Uterus (tissue), 4 donors: ENCODE measurements around the gene UNC119. TPM values are rescaled to one million over a fixed set of nuclear protein-coding genes. Genes with fewer than 3 reads are reported as not detected.
"Not testable (repeated sequence)": the region's sequence is repeated elsewhere in the genome, so short reads cannot be mapped to it uniquely, and the experiment has no call there.

Experiments used
- DNase-seq, 2 donors: peaks; one replicate each; pipeline ENCODE4 v3.0.0-alpha.2; 2019 to 2020
- H3K27ac ChIP-seq, 2 donors: fragments of 200-600 bp; sonication (generic); 1 replicate in 1 of 2; 2 replicates in 1 of 2; pipeline ENCODE4 v1.5.1; 2016 to 2018
- H3K27me3 ChIP-seq, 2 donors: fragments of 200-600 bp; sonication (generic); one replicate each; pipeline ENCODE4 v1.5.1; 2018 to 2019; ENCODE audit warnings: control low read depth in 1 of 2
- H3K36me3 ChIP-seq, 2 donors: fragments of 200-600 bp; sonication (generic); one replicate each; pipeline ENCODE4 v1.5.1; 2019; ENCODE audit warnings: control low read depth in 1 of 2
- H3K4me1 ChIP-seq, 2 donors: fragments of 200-600 bp; sonication (generic); one replicate each; pipeline ENCODE4 v1.5.1; 2018 to 2019; ENCODE audit warnings: control low read depth in 1 of 2
- H3K4me3 ChIP-seq, 2 donors: fragments of 200-600 bp; sonication (generic); 1 replicate in 1 of 2; 2 replicates in 1 of 2; pipeline ENCODE4 v1.5.1; 2018 to 2019; ENCODE audit warnings: mild to moderate bottlenecking in 1 of 2
- H3K9me3 ChIP-seq, 2 donors: fragments of 200-600 bp; sonication (generic); one replicate each; pipeline ENCODE4 v1.5.1; 2019; ENCODE audit warnings: control low read depth in 1 of 2
- CTCF ChIP-seq, 4 experiments: fragments of 200-600 bp in 2 of 4; fragments of 450-650 bp in 2 of 4; sonication (generic) in 2 of 4; IDR thresholded peaks; one replicate each; pipeline ENCODE4 v1.5.1; 2016 to 2019; ENCODE audit warnings: antibody characterized with exemption in 4 of 4, mild to moderate bottlenecking in 2 of 4, moderate library complexity in 1 of 4
- POLR2A ChIP-seq, 2 donors: fragments of 450-650 bp; IDR thresholded peaks; one replicate each; pipeline ENCODE4 v1.6.1; 2016; ENCODE audit warnings: antibody characterized with exemption in 2 of 2, mild to moderate bottlenecking in 1 of 2, moderate library complexity in 1 of 2
- intact Hi-C: fragments of 100-400 bp; cut with DNase I; formaldehyde crosslinking; loops from one replicate; pipeline ENCODE4 v1.15.1; 2023; ENCODE audit warnings: low total_unique reads
- total RNA-seq, 4 donors: library from RNA; depleted of rRNA in 3 of 4; stranded (reverse); fragments of >200 nt in 3 of 4; gene quantifications; one replicate each; pipeline versions ENCODE4 v1.1.0 to v1.2.4, GENCODE V29; 2014 to 2023
- donor health status: DM: yes; HTN: yes; CAD: no.

The UNC119 gene
- total RNA-seq, 4 donors from 2014 or later, result 4.1 to 28.5 (median 21.6) TPM

- Histone ChIP-seq H3K27ac (no peak overlapping the region), H3K27me3 (no peaks in the 10 kb centered on the region), H3K36me3 (no peaks in the 10 kb centered on the region), H3K9me3 (no peaks in the 10 kb centered on the region), H3K4me3 (no peak overlapping the region), H3K4me1 (peaks cover 0 to 4% of the 10 kb centered on the region in 2 donors)
- TF ChIP-seq CTCF (IDR thresholded peaks at IDR 0.05) (no peak), POLR2A (IDR thresholded peaks at IDR 0.05) (no peak)
- intact Hi-C loops, result no loop called here
- no peak for DNase-seq
Measured at GRCh38 chr17:28580959-28581358, 28.5 kb upstream of the UNC119 start.

- Histone ChIP-seq H3K36me3 (no peaks in the 10 kb centered on the region), H3K4me3 (no peak overlapping the region), H3K27me3 (no peaks in the 10 kb centered on the region), H3K27ac (no peak overlapping the region), H3K9me3 (no peaks in the 10 kb centered on the region), H3K4me1 (peaks cover 0 to 4% of the 10 kb centered on the region in 2 donors)
- intact Hi-C loops, result no loop called here
- DNase-seq, result no peak
- TF ChIP-seq CTCF (IDR thresholded peaks at IDR 0.05), result no peak
- TF ChIP-seq POLR2A (IDR thresholded peaks at IDR 0.05), result no peak
Measured at GRCh38 chr17:28579526-28579925, 27.1 kb upstream of the UNC119 start.

- intact Hi-C loops, result no loop called here
- Histone ChIP-seq H3K4me1 (peaks cover 0 to 4% of the 10 kb centered on the region in 2 donors), H3K27ac (no peak overlapping the region)
Measured at GRCh38 chr17:28578246-28579195, 26.1 kb upstream of the UNC119 start.

GRCh38 chr17:28577466-28577824 is 25.0 kb upstream of the UNC119 start:
- DNase-seq, result no peak
- Histone ChIP-seq H3K4me3 (no peak overlapping the region), H3K4me1 (peaks cover 2 to 4% of the 10 kb centered on the region in 2 donors), H3K36me3 (no peaks in the 10 kb centered on the region), H3K27me3 (no peaks in the 10 kb centered on the region), H3K27ac (no peak overlapping the region), H3K9me3 (no peaks in the 10 kb centered on the region)
- TF ChIP-seq POLR2A (IDR thresholded peaks at IDR 0.05), result no peak
- TF ChIP-seq CTCF (IDR thresholded peaks at IDR 0.05), result no peak
- intact Hi-C loops, result no loop called here

More at GRCh38 chr17:28578246-28579195, 26.1 kb upstream of the UNC119 start:
- Histone ChIP-seq H3K36me3 (no peaks in the 10 kb centered on the region), H3K27me3 (no peaks in the 10 kb centered on the region), H3K9me3 (no peaks in the 10 kb centered on the region), H3K4me3 (no peak overlapping the region)
- no peak for TF ChIP-seq CTCF (IDR thresholded peaks at IDR 0.05)
- no peak for TF ChIP-seq POLR2A (IDR thresholded peaks at IDR 0.05)
- DNase-seq, result no peak

GRCh38 chr17:28576758-28577465 is 24.5 kb upstream of the UNC119 start, which contains the start of gene ALDOC:
Gene ALDOC (minus strand): TSS chr17:28576895. CDS start chr17:28575532, 1,363 bp downstream.
- H3K27ac ChIP-seq, result peak within 1 kb of the TSS; percentile 5 to 66
- peaks cover 4% of the 10 kb centered on the region in 2 donors for H3K4me1 ChIP-seq
- DNase-seq, result peak; percentile 96
- intact Hi-C loops, result no loop called here
- H3K36me3 ChIP-seq, result no peaks in the 10 kb centered on the region
- TF ChIP-seq POLR2A (IDR thresholded peaks at IDR 0.05) (peak; percentile 88 to 93), CTCF (IDR thresholded peaks at IDR 0.05) (no peak)
- no peaks in the 10 kb centered on the region for H3K9me3 ChIP-seq
- peak within 1 kb of the TSS; percentile 8 to 30 for H3K4me3 ChIP-seq
- no peaks in the 10 kb centered on the region for H3K27me3 ChIP-seq

GRCh38 chr17:28576016-28576415 is 23.6 kb upstream of the UNC119 start:
- H3K36me3 ChIP-seq, H3K4me1 ChIP-seq, DNase-seq, H3K27ac ChIP-seq, intact Hi-C loops, H3K9me3 ChIP-seq, H3K4me3 ChIP-seq, H3K27me3 ChIP-seq: not testable (repeated sequence)
